ENCODE results near the gene LIMS2.

LIMS2 gene, protein sequence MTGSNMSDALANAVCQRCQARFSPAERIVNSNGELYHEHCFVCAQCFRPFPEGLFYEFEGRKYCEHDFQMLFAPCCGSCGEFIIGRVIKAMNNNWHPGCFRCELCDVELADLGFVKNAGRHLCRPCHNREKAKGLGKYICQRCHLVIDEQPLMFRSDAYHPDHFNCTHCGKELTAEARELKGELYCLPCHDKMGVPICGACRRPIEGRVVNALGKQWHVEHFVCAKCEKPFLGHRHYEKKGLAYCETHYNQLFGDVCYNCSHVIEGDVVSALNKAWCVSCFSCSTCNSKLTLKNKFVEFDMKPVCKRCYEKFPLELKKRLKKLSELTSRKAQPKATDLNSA

DNA sequence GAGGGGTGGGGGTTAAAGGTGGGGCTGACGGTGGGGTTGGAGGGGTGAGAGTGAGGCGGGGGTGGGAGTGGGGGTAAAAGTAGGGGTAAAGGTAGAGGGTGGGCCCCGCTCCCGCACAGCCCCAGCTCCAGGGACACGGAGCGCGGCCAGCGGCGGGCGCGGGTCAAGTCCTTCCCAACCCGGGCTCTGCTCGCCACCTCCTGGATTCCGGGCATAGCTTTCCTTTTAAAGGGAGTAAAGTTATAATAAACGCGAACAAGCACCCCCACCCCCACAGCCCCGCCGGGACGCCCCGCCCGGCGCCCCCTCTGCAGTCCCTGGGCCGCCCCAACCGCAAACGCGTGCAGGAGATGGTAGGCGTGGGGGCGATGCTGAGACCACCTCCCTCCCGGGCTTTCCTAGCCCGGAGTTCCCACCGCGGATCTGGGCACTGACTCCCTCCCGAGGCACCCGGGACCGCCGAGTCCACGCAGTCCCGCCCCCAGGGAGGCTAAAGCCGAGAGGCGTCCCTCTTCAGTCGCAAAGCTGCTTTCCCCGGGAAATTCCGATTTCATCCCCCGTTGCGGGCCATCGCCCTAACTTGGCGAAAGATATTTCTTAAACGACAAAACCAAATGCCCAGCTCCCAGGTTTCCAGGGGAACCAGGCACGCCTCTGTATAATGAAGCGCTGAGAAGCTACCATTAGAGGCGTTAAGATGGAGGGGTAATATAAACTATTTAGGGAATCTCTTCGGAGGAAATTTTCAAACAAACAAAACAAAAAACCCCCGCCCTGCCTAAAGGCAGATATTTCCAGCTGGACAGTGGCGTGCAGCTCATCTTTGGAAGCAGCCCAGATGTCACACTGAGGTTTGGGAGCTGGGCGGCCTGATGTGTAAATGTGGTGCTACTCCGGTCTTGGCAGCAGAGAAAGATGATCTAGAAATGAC is at the start of gene LIMS2:
Gene LIMS2, minus strand, starts transcription at position 200 of the 931 bp plus-strand sequence. CDS start 506 bp downstream, outside the sequence.
- DNase-seq (ENCODE audit: low spot score): no peak

DNA sequence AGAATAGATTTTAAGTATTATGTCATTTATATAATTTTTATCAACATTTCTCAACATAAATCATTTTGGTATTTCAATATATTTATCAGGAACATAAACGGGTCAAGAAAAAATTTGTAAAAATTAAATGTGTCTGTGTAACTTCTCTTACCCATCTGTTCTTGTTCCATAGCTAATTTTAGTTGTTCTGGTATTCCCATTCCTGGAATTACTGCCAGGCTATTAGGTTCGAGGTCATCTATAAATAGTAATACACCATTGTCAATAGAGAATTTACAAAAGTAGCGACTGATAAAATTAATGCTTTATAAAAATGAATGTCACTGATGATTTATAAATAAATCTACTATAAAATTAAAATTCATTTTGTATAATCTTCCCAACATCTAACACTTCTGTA is 47.5 kb upstream of the LIMS2 start:
- DNase-seq (ENCODE audit: low spot score): no peak

GRCh38 chr2:127721978-127722355 is 46.6 kb upstream of the LIMS2 start:
- no peak for DNase-seq (ENCODE audit: low spot score)

DNA sequence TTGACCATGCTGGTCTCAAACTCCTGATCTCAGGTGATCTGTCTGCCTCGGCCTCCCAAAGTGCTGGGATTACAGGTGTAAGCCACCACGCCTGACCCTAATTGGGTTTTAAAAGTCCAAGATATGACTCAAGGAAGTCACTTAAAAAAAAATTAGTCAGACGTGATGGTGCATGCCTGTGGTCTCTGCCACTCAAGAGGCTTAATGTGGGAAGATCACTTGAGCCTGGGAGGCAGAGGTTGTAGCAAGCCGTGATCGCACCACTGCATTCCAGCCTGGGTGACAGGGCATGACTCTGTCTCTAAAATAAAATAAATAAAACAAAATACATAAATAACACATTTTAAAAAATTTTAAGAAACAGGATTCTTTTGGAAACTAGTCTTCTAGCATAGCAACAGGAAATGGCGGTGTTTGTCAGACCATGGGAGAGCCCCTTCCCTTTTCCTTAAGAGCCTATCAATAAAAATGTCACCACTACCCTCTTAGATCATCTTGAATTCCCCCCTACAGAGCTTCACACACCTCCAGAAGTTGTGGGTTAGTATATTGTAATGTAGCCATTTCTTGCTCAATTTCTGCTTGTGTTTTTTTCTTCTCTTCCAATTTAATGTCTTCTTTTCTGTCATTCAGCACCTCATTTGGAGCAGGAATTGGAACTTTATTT is 46.1 kb upstream of the LIMS2 start:
- no peak for DNase-seq (ENCODE audit: low spot score)

- DNase-seq (ENCODE audit: low spot score): no peak
Measured at GRCh38 chr2:127719301-127720218, 44.2 kb upstream of the LIMS2 start.

GRCh38 chr2:127718271-127718670 is 42.9 kb upstream of the LIMS2 start:
- no peak for DNase-seq (ENCODE audit: low spot score)

- no peak for DNase-seq (ENCODE audit: low spot score)
Measured at GRCh38 chr2:127715778-127716449, 40.6 kb upstream of the LIMS2 start.

- no peak for DNase-seq (ENCODE audit: low spot score)
Measured at GRCh38 chr2:127713562-127713961, 38.2 kb upstream of the LIMS2 start.

DNA sequence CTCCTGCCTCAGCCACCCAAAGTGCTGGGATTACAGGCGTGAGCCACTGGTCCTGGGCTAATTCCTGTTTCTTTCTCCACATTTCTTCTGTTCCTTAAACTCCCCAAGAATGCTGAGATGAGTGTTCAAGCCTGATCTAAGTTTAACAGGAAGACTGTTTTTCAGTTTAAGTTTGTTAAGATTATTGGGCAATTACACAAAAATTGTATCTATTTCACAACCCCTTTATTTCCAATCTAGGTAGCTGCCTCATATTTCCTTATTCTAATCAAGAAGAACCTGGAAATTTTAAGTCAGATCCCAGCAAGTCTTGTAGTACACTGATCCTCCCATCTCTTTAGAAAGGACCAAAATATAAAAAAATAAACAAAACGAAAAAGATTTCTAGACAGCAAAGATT is 37.7 kb upstream of the LIMS2 start:
- DNase-seq (ENCODE audit: low spot score): no peak

DNA sequence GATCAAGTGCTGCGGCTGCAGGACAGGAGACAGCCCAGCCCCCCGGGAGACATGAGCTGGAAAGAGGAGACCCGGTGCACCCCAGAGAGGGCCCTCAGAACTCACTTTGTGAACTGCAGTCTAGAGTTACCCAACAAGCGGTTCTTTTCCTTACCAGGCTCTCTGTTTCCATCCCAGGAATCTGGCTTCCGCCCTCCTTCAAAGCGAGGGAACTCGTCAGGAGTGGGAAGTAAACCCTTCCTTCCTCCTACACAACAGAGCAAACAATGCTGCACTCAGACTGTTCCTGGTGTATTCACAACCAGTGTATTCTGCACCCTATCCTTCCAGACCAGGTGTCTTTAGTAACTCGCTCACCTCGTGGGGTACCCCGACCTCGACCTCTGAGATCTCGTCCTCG is 34.0 kb upstream of the LIMS2 start:
- DNase-seq (ENCODE audit: low spot score): no peak

- DNase-seq (ENCODE audit: low spot score): no peak
Measured at GRCh38 chr2:127707890-127708648, 32.7 kb upstream of the LIMS2 start.

GRCh38 chr2:127706215-127706990 is 31.1 kb upstream of the LIMS2 start:
- no peak for DNase-seq (ENCODE audit: low spot score)

- DNase-seq (ENCODE audit: low spot score): no peak
Measured at GRCh38 chr2:127705391-127706065, 30.2 kb upstream of the LIMS2 start.

DNA sequence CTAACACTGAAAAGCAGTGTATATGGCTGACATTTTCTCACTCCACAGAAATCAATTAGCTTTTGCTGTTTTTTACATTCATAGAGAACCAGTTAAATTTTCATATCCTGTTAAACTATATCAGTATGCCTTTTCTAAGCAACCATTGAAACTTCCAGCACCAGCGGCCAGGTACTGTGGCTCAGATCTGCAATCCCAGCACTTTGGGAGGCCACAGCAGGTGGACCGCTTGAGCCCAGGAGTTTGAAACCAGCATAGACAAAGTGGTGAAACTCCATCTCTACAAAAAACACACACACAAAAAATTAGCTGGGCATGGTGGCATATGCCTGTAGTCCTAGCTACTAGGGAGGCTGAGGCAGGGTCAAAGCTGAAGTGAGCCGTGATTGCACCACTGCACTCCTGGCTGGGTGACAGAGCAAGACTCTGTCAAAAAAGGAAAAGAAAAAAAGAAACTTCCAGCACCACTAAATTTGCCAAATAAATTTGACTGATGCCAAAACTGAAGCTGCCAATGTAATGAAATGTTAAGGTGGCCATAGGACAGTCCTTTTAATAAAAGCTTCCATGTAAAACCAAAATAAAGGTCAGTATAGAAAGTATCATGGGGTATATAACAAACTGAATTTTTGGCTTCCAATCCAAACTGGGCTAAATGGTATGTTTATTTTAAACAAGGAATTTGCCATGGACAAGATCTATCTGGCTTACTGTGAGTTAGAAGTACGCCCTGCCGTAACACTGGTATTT is 29.5 kb upstream of the LIMS2 start:
- DNase-seq (ENCODE audit: low spot score): no peak

- no peak for DNase-seq (ENCODE audit: low spot score)
Measured at GRCh38 chr2:127703282-127703681, 28.0 kb upstream of the LIMS2 start.

DNA sequence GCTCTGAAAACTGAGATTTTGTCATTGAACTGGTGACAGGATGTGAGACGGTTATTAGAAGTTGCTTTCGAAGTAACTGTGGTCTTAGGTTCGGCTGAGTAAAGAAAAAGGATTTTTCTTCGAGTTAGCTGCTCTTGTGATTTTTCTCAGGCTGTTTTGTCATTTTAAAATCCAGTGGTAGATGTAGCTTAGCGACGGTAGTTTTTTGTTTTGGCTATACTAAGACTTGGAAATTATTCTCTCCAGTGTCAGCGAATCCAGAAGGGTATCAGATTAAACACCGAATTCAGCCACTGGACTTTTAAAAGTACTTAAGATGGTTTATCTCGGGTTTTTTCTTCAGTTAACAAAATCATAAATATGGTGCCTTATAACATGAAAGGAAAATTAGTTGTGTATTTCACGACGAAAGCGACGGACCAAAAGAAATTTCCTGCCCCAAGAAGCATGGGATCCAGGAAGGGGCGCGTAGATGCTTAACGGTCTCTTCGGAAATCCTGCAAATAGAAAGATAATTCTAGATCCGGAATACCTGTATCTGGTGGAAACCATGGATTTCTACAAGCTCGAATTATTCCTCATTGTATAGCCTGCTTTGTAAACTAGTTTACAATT is 27.2 kb upstream of the LIMS2 start:
- no peak for DNase-seq (ENCODE audit: low spot score)

DNA sequence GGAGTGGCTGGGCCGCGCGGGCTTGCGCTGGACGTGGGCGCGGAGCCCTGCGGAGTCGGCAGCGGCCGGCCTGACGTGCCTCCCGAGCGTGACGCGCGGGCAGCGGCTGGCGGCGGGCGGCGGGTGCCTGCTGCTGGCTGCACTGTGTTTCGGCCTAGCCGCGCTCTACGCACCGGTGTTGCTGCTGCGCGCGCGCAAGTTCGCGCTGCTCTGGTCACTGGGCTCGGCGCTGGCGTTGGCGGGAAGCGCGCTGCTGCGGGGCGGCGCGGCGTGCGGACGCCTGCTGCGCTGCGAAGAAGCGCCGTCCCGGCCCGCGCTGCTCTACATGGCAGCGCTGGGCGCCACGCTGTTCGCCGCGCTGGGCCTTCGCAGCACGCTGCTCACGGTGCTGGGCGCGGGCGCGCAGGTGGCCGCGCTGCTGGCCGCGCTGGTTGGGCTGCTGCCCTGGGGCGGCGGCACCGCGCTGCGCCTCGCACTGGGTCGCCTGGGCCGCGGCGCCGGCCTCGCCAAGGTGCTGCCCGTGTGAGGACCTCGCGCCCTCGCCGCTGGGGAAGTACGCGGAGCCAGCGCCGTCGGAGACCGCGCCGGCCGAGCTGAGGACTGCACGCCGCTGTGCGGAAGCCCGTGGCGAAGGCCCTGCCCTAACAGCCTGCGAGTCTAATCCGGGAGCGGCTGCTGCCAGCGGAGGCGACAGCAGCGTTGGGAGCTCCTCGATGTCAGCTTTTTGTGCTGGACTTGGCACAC is 26.5 kb upstream of the LIMS2 start:
- peak; percentile 63 for DNase-seq (ENCODE audit: low spot score)
